Activated T-helper 1 cell treated with anti-CD3 and anti-CD28 coated beads, Interleukin-2, amount 50 U/mL, for 16 hours (primary cell): ENCODE data around the gene LCMT1.
"Not testable (repeated sequence)": the region's sequence is repeated elsewhere in the genome, so short reads cannot be mapped to it uniquely, and the experiment has no call there.

Source experiments
- DNase-seq, 2 donors: peaks; one replicate each; pipeline ENCODE4 v3.0.0-alpha.2; 2020; ENCODE audit warnings: low read depth in 1 of 2, low spot score in 1 of 2

Gene LCMT1

DNA sequence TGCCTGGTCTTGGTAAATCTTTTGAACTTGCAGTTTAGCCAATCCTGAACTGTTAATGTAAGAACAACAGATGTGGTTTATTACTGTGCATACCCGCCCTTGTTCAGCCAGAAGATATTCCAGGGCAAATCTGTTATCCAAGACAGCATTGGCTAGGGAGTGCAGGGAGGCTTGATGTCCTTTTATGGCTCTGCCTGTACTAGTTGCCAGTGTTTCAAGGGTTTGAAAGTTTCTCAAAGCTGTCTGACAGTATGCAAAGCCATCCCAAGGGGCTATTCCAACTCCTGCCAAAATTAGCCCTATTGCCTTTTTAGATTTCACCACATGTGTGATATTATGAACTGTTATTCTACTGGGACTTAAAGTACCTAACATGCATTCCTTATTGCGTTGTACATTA lies 30.1 kb downstream of the LCMT1 start:
- DNase-seq, result no peak

DNA sequence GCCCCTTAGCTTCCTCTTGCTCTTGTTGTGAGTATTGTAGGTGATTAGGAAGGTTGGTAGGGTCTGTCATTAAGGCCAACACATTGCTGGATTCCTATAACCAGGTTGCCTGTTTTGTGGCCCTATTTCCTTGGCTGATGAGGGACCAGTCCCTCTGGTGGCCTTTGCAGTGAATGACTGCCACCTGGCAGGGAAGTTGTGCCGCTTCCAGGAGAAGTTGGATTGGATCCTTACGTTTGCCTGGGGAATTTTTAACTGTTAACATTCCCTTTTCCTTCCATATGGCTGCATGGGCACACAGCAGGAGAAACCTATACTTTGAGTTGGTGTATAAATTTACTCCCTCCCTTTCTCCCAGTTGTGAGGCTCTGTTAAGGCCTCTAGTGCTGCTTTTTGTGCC lies 32.4 kb downstream of the LCMT1 start:
- DNase-seq, result no peak

DNA sequence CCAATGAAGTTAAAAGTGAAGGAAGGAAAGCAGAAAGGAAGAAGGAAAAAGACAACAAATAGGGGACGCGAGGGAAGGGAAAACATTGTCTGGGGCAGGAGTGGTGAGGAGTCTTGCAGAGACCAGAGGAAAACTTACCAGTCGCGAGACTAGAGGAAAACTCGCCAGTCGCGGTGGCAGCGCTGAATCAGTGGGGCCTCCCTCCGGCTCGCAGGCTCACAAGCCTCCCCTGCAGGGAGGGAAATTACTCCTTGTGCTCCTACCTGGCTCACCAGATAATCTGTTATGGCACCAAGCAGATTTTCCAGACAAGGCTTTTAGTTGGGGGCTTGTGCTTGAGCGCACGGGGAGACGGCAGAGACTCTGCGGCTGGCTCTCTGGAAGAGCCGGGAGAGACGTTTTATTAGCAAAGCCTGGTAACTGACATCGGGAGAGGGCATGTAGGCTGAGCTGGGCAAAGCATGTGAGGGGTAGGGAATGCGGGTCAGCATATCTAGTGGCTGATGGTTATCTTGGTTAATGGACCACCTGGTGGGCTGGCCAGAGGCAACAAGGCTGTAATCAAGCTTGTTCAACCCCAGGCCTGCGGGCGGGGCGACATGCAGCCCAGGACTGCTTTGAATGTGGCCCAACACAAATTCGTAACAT lies 37.1 kb downstream of the LCMT1 start:
- no peak for DNase-seq

DNA sequence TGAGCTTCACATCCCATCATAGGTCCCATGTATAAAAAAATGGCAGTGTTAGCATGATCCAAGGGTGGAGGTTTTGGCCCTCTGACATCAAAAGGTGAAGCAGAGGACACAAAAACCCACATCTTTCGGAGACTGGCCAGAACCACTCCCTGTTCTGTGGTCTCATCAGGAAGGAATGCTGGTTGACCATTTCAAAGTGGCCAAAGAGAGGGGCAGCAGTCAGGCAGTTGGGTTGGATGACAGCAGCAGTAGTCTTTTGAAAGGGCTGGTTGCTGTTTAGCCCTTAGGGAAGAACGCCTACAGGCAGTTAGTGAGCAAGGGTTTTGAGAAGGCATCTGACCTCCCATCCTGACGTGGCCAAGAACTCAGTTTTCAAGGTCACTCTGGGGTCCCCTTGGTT lies 40.5 kb downstream of the LCMT1 start:
- DNase-seq, result no peak

DNA sequence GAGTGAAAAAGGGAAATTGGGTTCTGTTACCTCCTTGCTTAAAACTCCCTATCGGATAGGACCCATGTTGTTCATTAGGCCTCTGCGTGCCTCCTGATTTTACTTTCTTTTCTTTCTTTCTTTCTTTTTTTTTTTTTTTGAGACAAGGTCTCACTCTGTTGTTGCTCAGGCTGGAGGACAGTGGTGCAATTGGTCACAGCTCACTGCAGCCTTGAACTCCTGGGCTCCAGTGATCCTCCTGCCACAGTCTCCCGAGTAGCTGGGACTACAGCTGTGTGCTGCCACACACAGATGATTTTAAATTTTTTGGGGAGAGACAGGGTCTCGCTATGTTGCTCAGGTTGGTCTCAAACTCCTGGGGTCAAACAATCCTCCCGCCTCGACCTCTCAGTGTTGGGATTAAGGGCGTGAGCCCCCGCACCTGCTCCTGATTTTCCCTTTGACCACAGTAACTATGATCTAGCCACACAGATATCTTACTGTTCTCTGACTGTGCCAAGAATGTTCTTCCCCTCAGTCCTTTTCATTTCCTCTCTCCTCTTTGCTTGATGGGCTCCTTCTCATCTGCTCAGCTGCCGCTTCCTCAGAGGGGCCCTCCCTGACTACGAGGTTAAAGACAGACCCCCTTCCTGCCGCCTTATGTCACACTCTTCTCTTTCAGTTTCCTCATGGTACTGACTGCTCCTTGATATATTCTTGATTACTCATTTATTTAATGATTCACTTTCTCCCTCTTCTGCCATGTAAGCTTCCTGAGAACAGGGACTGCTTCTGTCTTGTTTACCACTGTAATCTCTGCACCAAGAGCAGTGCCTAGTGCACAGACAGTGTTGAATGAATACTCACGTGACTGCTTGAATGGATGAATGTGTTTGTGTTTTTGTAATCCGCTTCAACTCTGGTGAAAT lies 44.3 kb downstream of the LCMT1 start:
- DNase-seq, result no peak

DNA sequence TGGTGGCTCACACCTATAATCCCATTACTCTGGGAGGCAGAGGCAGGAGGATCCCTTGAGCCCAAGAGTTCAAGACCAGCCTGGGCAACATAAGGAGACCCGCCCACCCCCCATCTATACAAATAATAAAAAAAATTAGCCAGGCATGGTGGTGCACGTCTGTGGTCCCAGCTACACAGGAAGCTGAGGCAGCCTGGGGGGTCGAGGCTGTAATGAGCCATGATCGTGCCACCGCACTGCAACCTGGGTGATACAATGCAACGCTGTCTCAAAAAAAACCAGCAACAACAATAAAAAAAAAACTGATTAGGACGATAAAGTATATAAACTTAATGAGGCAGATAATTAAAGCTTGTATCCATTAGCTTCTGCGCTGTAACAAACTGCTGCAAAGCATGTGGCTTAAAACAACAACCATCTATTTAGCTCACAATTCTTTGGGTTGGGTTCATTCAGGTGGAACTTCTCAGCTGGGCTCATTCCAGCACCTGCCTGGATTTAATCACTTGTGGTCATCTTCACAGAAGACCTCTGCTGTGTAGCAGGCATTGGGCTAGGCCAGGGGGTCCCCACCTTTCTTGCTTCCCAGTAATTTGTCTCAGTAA lies 45.8 kb downstream of the LCMT1 start:
- DNase-seq, result no peak

DNA sequence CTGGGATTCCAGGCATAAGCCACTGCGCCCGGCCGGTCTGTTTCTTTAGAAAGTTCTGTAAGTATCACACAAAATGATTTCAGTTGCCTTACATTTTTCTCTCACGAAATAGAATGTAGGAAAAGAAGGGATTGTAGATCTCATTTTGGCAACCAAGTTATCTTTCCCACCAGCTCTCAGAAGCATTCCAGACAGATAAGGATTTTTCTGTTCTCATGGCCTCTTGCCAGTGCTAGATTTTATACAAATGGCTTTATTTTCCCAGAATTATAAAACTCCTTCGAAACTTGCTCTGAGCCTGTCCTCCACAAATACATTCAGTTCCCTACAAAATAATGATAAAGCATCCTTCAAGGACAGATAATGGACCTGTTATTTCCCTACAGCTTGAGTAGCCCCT lies 46.9 kb downstream of the LCMT1 start:
- no peak for DNase-seq

DNA sequence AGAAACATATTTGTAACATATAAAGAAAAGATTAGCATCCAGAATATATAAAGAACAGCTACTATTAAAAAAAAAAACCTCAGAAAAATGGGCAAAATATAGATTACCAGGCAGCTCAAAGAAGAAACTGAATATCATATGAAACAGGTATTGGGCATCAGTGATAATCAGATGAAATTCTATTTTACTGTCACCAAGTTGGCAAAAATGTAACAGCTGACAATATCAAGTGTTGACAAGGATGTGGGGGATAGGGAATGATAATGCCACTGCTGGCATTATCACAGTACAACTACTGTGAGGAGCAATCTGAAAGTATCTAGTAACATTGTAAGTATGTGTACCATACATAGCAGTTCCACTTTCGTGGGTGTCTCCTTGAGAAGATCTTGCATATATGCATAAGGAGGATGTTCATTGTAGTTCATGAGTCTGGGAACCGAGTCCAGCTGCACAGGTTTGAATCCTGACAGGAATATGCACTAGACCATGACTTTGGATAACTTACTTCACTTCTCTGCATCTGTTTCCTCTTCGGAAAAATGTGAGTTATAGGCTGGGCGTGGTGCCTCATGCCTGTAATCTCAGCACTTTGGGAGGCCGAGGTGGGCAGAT lies 50.3 kb downstream of the LCMT1 start:
- no peak for DNase-seq

DNA sequence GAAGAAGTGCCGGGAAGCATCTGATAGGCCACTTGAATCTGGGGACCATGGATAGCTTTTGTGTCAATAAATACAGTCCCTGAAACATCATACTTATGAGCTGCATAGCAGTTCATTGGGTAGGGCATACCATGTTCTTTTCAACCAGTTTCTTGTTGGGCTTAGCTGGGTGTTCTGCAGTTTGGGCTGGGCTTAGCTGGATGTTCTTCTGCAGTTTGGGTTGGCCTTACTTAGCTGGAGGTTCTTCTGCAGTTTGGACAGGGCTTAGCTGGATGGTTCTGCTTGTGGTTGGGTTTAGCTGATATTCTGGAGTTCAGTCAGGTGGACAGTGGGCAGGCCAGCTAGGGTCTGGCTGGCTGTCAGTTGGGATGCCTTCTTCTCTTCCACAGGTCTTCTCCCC lies 52.1 kb downstream of the LCMT1 start:
- DNase-seq, result no peak

DNA sequence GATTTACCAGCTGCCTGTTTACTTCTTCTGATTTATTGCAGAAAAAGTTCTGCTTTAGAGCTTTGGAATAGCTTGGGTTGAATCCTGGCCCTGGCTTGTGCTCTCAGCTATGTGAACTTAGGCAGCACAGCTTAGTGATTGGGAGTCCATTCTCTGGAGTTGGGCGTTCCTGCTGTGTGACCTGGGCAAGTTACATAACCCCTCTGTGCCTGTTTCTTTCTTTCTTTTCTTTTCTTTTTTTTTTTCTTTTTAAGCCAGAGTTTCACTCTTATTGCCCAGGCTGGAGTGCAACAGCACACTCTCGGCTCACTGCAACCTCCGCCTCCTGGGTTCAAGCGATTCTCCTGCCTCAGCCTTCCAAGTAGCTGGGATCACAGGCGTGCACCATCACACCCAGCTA lies 53.7 kb downstream of the LCMT1 start:
- DNase-seq, result no peak

DNA sequence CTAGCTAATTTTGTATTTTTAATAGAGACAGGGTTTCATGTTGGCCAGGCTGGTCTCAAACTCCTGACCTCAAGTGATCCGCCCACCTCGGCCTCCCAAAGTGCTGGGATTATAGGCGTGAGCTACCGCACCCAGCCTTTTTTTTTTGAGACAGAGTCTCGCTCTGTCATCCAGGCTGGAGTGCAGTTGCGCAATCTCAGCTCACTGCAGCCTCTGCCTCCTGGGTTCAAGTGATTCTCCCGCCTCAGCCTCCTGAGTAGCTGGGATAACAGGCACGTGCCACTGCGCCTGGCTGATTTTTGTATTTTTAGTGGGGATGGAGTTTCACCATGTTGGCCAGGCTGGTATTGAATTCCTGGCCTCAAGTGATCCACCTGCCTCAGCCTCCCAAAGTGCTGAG lies 56.4 kb downstream of the LCMT1 start:
- DNase-seq, result not testable (repeated sequence)

DNA sequence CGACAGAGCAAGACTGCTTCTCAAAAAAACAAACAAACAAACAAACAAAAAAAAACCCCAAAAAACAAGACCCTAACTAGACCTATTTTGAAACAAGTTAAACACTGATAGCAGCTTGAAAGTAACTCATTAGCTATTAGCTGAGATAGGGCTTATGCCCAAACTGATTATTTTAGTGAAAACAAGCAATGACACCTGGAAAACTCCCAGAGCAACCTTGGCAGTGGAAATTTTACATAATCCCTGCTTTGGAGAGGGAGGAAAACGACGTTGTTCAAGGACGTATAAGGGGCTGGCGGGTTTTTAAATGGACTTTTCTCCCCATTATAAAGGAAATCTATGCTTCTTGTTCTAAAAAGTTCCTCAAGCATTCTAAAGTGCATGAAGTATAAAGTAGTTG lies 59.8 kb downstream of the LCMT1 start:
- DNase-seq, result no peak

DNA sequence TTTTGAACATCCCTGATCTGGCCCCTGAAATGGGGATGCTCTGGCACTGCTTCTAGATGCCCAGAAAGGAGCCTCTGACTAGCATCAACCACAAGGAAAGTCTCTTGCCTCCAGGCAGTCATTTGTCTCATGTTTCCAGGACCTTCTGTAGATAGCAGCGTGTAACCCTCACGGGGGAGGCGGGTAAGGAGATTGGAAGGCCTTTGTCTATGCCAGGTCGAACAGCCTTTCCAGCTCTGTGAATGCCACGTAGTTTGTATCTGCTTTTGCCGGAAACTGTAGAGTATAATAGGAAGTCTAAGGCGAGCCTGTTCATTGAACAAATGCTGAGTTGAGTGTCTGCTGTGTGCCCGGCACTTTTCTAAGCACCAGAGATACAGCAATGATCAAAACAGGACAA lies 61.3 kb downstream of the LCMT1 start:
- no peak for DNase-seq

DNA sequence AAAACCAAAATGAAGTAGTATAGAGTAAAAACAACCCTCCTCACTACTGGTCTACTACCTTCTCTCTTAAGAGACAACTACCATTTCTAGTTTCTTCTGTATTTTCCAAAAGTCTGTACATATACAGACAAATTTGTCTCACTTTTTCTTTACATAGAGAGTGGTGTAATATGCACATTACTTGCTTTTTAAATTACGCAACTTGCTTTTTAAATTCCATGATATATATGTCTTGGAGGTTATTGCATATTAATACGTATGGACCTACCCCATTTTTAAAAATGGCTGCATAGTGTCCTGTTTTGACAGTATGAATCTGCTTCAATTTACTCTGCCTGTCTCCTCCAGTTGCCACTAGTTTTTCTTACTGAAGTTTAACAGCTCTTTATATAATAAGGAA lies 62.7 kb downstream of the LCMT1 start:
- DNase-seq, result no peak

DNA sequence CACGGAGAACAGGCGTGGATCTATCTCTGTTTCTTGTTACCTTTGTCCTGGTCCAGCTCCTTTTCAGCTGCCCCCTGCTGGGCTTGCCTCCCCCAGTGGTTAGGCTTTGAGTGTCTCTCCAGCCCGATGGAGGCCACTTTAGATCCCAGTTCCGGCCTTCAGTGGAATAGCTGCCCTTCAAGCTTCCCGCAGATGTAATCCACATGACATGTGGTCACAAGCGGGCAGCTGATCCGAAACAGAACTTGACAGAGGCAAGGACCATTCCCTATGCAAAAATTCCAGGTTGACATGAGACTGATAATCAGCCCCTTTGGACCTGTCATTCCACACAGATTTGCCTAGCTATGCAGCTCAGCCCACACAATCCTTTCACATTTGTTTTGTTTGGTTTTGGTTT lies 64.6 kb downstream of the LCMT1 start:
- no peak for DNase-seq

DNA sequence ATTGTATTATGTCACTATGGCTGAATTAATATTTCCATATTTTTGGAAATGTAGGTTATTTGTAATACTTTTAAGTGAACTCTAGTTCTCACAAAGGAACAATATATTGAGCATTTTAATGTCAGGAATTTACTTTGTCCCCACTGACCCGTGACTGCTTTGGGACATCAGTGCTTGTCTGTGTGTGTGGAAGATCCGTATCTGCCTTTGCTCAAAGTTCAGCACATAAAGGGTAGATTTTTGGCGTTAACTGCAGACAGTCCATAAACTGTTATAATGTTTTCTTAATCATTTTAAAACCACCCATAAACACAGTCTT lies 65.9 kb downstream of the LCMT1 start:
- no peak for DNase-seq

DNA sequence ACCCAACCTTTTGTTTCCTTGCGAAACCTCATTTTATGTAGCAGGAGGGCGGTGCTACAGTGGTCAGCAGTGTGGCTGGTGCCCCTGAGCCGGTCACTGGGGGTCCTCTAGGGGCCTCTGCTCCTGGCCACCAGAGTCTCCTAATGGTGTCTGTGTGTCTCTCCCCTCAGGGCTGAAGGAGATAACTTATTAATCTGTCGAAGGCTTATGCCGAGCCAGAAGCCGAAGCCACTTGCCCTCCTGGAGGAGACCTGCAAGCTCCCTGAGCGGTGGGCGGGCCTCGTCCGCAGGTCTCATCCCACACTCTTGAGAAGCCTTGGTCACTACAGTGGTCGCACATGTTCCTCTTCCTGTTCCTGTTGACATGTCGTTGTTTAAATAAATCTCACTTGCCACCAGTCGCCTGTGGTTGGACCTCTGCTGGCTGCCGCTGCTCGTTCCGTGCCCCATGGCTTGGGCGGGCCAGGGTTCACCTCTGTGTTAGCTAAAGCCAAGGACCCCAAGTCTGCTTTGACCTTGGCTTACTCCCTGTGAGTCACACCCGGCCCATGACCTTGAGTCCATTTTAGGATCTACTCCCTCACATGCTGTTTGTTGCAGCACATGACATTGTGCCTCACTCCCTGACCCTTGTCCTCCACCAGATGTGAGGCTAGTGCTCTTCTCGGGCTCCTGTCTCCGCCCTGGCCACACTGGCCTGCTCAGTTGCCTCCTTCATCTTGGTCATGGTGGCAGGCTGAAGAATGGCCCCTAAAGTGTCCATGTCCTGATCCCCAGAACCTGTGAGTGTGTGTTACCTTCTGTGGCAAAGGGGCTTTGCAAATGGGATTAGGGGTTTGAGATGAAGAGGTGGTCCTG lies 66.5 kb downstream of the LCMT1 start:
- DNase-seq, result no peak

DNA sequence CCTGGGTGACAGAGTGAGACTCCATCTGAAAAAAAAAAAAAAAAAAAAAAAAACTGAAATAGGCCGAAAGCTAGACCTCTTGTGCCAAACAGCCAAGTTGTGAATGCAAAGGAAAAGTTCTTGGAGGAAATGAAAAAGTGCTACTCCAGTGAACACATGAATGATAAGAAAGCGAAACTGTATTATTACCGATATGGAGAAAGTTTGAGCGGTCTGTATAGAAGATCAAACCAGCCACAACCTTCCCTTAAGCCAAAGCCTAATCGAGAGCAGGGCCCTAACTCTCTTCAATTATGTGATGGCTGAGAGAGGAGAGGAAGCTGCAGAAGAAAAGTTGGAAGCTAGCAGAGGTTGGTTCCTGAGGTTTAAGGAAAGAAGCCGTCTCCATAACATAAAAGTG lies 69.7 kb downstream of the LCMT1 start:
- not testable (repeated sequence) for DNase-seq

DNA sequence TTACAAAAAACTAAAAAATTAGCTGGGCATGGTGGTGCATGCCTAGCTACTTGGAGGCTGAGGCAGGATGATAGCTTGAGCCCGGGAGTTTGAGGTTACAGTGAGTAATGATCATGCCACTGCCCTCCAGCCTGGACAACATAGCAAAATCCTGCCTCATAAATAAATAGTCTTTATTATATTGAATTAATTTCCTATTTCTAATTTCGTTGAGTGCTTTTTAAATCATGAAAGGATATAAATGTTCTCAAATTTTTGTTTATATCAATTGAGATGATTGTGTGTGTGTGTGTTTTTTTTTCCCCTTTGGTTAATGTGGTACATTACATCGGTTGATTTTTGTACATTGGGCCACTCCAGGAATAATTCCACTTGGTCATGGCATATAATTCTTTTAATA lies 73.2 kb downstream of the LCMT1 start:
- DNase-seq, result no peak

DNA sequence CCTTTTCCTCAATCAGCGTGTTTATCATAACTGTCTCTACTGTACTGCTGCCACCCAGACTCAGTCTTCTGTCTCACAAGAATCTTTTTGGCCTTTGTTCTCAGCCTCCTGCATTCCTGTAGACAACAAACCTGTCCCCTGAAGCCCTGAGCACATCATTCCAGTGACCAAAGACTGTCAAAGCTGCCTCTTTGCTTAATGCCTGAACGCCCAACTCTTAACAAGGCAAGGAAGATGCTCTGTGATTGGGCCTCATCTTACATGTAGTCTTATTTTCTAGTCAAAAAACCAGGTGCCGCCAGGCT lies 75.9 kb downstream of the LCMT1 start:
- DNase-seq, result no peak

DNA sequence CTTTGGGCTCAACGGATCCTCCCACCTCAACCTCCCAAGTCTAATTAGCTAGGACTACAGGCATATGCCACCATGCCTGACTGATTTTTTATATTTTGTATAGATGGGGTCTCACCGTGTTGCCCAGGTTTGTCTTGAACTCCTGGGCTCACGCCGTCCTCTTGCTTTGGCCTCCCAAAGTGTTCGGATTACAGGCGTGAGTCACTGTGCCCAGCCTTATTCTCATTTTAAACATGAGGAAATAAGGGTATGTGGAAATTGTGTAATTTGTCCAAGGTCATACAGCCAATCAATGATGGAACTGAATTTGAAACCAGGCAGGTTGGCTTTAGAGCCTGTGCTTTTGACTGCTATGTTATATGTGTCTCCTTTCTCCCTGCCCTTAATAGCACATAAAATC lies 77.8 kb downstream of the LCMT1 start:
- no peak for DNase-seq
